Kidney (tissue), 14 donors: ENCODE data around the gene EGFLAM. TPM values are rescaled to one million over a fixed set of nuclear protein-coding genes. Genes with fewer than 3 reads are reported as not detected.

ENCODE experiments used
- DNase-seq, 5 donors: peaks; one replicate each; pipeline ENCODE4 v3.0.0-alpha.2; 2013 to 2020
- FAIRE-seq: peaks from 2 replicates; lab custom pipeline; 2012; peaks lifted over from hg19 to GRCh38; lab: Jason Lieb, UNC
- H3K27ac ChIP-seq, 2 donors: one replicate each; pipeline ENCODE4 v1.7.0; 2013; ENCODE audit warnings: low read depth in 2 of 2, low read length in 2 of 2, inconsistent platforms in 1 of 2
- H3K27me3 ChIP-seq: one replicate; pipeline ENCODE4 v1.7.1; 2013; ENCODE audit warnings: low read length, inconsistent platforms; ENCODE audit not compliant: control insufficient read depth, insufficient read depth
- H3K36me3 ChIP-seq, 3 donors: one replicate each; pipeline versions ENCODE4 v1.7.0 to v1.7.1; 2013; ENCODE audit warnings: low read length in 3 of 3, control low read depth in 1 of 3, inconsistent platforms in 1 of 3; ENCODE audit not compliant: insufficient read depth in 3 of 3, control insufficient read depth in 2 of 3
- H3K4me1 ChIP-seq, 3 donors: one replicate each; pipeline versions ENCODE4 v1.7.0 to v1.7.1; 2013; ENCODE audit warnings: low read length in 3 of 3, inconsistent platforms in 1 of 3, low read depth in 1 of 3; ENCODE audit not compliant: control insufficient read depth in 2 of 3, insufficient read depth in 2 of 3
- H3K4me3 ChIP-seq, 3 donors: one replicate each; pipeline versions ENCODE4 v1.7.0 to v1.8.1; 2013; ENCODE audit warnings: low read length in 3 of 3, control low read depth in 1 of 3, inconsistent platforms in 1 of 3
- H3K9ac ChIP-seq, 3 donors: one replicate each; pipeline versions ENCODE4 v1.7.0 to v1.7.1; 2013; ENCODE audit warnings: low read length in 3 of 3, control low read depth in 1 of 3, inconsistent platforms in 1 of 3
- H3K9me3 ChIP-seq, 3 donors: one replicate each; pipeline versions ENCODE4 v1.7.0 to v1.7.1; 2013; ENCODE audit warnings: low read length in 3 of 3, control low read depth in 1 of 3, inconsistent platforms in 1 of 3; ENCODE audit not compliant: control insufficient read depth in 2 of 3, insufficient read depth in 1 of 3
- CTCF ChIP-seq: IDR thresholded peaks from 3 replicates; pipeline ENCODE4 v1.5.1; 2012; ENCODE audit warnings: mild to moderate bottlenecking, moderate library complexity, borderline replicate concordance; ENCODE audit not compliant: insufficient read depth; ENCODE audit errors: extremely low read depth
- intact Hi-C: fragments of 100-400 bp; cut with DNase I; formaldehyde crosslinking; loops from one replicate; pipeline ENCODE4 v1.11.1; 2022
- polyA plus RNA-seq: library from polyadenylated mRNA; stranded (reverse); fragments of 350-450 nt; fragmentation: Illumina TruSeq; extraction: RNeasy Lipid Tissue Mini Kit (QIAGEN cat#74804); gene quantifications from one replicate; pipeline ENCODE4 v1.2.3, GENCODE V29; 2014; ENCODE audit warnings: low read depth, low replicate concordance; ENCODE audit not compliant: insufficient read depth
- total RNA-seq: library from RNA; stranded (reverse); fragmentation: NEBNext Ultra II Directional; extraction: Animal tissue kit (Norgen Biotek cat#: 25700); gene quantifications from one replicate; pipeline ENCODE4 v1.2.1, GENCODE V29; 2021
- donor health status: control.
- donor health status: control.
- donor health status: control.
- donor health status: control.
- donor health status: control.
- donor health status: DM: yes; HTN: yes; CAD: no.
- donor health status: Normal renal cell carcinoma (clear cell type).

EGFLAM gene
- total and polyA plus RNA-seq, 2 donors from 2014 or later, result 5.1 to 5.9 TPM

DNA sequence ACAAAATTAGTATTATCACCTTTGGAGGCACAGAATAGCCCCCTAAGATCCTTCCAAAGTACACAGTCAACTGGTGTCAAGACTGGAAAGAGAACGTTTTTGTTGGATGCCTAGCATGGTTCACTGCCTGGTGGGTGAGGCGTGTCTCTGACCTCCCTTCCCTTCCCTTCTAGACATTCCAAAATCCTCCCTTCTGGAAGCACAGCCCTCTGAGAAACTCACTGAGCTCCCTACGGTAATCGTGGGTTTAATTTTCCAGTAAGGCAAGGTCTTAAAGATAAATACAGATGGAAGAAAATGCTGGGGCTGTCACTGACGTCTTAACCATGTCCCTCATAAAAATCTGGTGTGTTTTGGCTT is 159.3 kb downstream of the EGFLAM start:
- H3K27ac ChIP-seq, result no peak overlapping the region
- H3K9me3 ChIP-seq, result no peaks in the 10 kb centered on the region
- intact Hi-C loops, result no loop called here
- no peak overlapping the region for H3K9ac ChIP-seq
- no peaks in the 10 kb centered on the region for H3K36me3 ChIP-seq
- no peaks in the 10 kb centered on the region for H3K4me1 ChIP-seq
- FAIRE-seq (no peak), DNase-seq (peak in 2 of 5 donors; percentile 43 to 52)
- no peak overlapping the region for H3K4me3 ChIP-seq
- TF ChIP-seq CTCF, result no peak
- no peaks in the 10 kb centered on the region for H3K27me3 ChIP-seq

GRCh38 chr5:38420246-38420645 is 161.9 kb downstream of the EGFLAM start:
- intact Hi-C loops, result no loop called here
- H3K9me3 ChIP-seq, result no peaks in the 10 kb centered on the region
- H3K27me3 ChIP-seq, result no peaks in the 10 kb centered on the region
- H3K4me3 ChIP-seq, result no peak overlapping the region
- H3K4me1 ChIP-seq, result no peaks in the 10 kb centered on the region
- no peaks in the 10 kb centered on the region for H3K36me3 ChIP-seq
- no peak for TF ChIP-seq CTCF
- no peak overlapping the region for H3K27ac ChIP-seq
- DNase-seq, result no peak
- H3K9ac ChIP-seq, result no peak overlapping the region
- FAIRE-seq, result no peak

DNA sequence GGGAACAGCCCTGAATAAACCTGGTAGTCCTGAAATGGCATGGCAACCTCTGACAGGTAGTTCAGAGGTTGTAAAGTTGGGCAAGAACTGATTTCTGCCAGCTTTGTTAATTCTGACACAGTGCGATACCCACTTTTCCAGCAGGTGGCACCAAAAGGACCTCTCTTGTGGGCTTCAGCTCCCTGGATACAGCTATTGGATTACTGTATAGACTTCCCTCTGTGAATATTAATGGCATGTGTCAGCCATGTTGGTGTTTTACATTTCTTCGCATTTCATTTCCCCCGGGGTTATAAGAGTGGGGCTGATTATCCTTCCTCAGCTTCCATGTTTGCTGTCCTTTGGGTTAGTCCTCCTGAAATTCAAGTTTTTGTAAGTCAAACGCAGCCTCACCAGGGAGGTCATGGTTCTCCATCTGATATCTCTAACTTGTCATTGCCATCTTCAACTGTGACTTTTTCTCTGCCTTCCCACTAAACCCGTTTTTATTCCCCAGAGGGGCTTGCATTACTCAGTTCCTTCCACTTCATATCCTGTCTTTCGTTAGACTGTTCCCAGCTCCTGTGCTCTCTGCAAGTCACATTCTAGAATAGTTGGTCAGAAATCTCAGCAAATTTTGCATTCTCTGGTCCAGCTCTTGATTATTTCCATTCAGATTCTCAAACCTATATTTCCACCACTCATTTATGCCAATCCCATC is 162.5 kb downstream of the EGFLAM start:
- Histone ChIP-seq H3K4me3 (no peak overlapping the region), H3K27ac (no peak overlapping the region), H3K9me3 (no peaks in the 10 kb centered on the region), H3K4me1 (no peaks in the 10 kb centered on the region), H3K36me3 (no peaks in the 10 kb centered on the region), H3K27me3 (no peaks in the 10 kb centered on the region), H3K9ac (no peak overlapping the region)
- TF ChIP-seq CTCF, result peak; percentile 69
- FAIRE-seq (no peak), DNase-seq (peak in 4 of 5 donors; percentile 62 to 84 (median 70))
- intact Hi-C loops, result no loop called here

GRCh38 chr5:38422622-38423021 is 164.3 kb downstream of the EGFLAM start:
- no peak overlapping the region for H3K4me3 ChIP-seq
- FAIRE-seq (no peak), DNase-seq (no peak)
- H3K9ac ChIP-seq, result no peak overlapping the region
- intact Hi-C loops, result no loop called here
- H3K27me3 ChIP-seq, result no peaks in the 10 kb centered on the region
- H3K27ac ChIP-seq, result no peak overlapping the region
- no peaks in the 10 kb centered on the region for H3K4me1 ChIP-seq
- no peaks in the 10 kb centered on the region for H3K36me3 ChIP-seq
- TF ChIP-seq CTCF, result no peak
- no peaks in the 10 kb centered on the region for H3K9me3 ChIP-seq
